HEK293 (cell line): ENCODE measurements around the gene LRP1.

Experiments used
- CTCF ChIA-PET: fragments of 350-600 bp; formaldehyde crosslinking; extraction: SDS; loops from one replicate; lab custom pipeline; 2021; ENCODE audit warnings: antibody characterized with exemption; lab: Yijun Ruan, JAX
- POLR2A ChIA-PET: fragments of 300-600 bp; formaldehyde crosslinking; extraction: SDS; loops from one replicate; lab custom pipeline; 2020; ENCODE audit warnings: antibody characterized with exemption, inconsistent platforms; lab: Yijun Ruan, JAX
- H3K27ac ChIP-seq: fragments of 200-500 bp; sonication (Bioruptor generic); 2 replicates; pipeline ENCODE4 v1.5.1; 2014; ENCODE audit warnings: low read depth, low read length, control low read depth, inconsistent platforms; ENCODE audit errors: extremely low read depth
- H3K36me3 ChIP-seq, 2 experiments: fragments of 200-500 bp in 1 of 2; sonication (Bioruptor generic) in 1 of 2; 1 replicate in 1 of 2; 2 replicates in 1 of 2; pipeline ENCODE4 v1.5.1; 2014 to 2017; ENCODE audit warnings: inconsistent platforms in 2 of 2, low read length in 2 of 2; ENCODE audit not compliant: control insufficient read depth in 2 of 2, insufficient read depth in 1 of 2
- H3K4me1 ChIP-seq: fragments of 200-500 bp; sonication (Bioruptor generic); 2 replicates; pipeline ENCODE4 v1.5.1; 2014; ENCODE audit warnings: mild to moderate bottlenecking, low read length, inconsistent platforms; ENCODE audit not compliant: control insufficient read depth, insufficient read depth
- H3K4me3 ChIP-seq: 2 replicates; pipeline ENCODE4 v1.5.1; 2011; ENCODE audit warnings: low read depth, mild to moderate bottlenecking, control low read depth, low read length, moderate library complexity
- H3K9me3 ChIP-seq: fragments of 200-500 bp; sonication (Bioruptor generic); 2 replicates; pipeline ENCODE4 v1.5.1; 2014; ENCODE audit warnings: low read depth, low read length, inconsistent platforms; ENCODE audit not compliant: control insufficient read depth, insufficient read depth
- EGR2 ChIP-seq: fragments of 450-650 bp; formaldehyde crosslinking; IDR thresholded peaks from 2 replicates; pipeline ENCODE4 v1.5.1; 2016; ENCODE audit warnings: low read depth, missing biosample characterization, missing genetic modification characterization
- IKZF3 ChIP-seq: fragments of 450-650 bp; IDR thresholded peaks from 2 replicates; pipeline ENCODE4 v1.5.0; 2018; ENCODE audit warnings: missing biosample characterization, mild to moderate bottlenecking, missing genetic modification characterization, moderate library complexity
- KLF1 ChIP-seq: fragments of 450-650 bp; formaldehyde crosslinking; IDR thresholded peaks from 2 replicates; pipeline ENCODE4 v1.5.1; 2016; ENCODE audit warnings: missing biosample characterization, missing genetic modification characterization
- KLF7 ChIP-seq: fragments of 450-650 bp; formaldehyde crosslinking; IDR thresholded peaks from 2 replicates; pipeline ENCODE4 v1.5.1; 2016; ENCODE audit warnings: missing biosample characterization, missing genetic modification characterization, borderline replicate concordance
- KLF8 ChIP-seq: fragments of 450-650 bp; formaldehyde crosslinking; IDR thresholded peaks from 2 replicates; pipeline ENCODE4 v1.5.1; 2016; ENCODE audit warnings: missing biosample characterization, missing genetic modification characterization
- PRDM10 ChIP-seq: fragments of 450-650 bp; formaldehyde crosslinking; IDR thresholded peaks from 2 replicates; pipeline ENCODE4 v1.5.1; 2016; ENCODE audit warnings: missing biosample characterization, missing genetic modification characterization
- SP2 ChIP-seq: fragments of 450-650 bp; formaldehyde crosslinking; IDR thresholded peaks from 2 replicates; pipeline ENCODE4 v1.5.1; 2016; ENCODE audit warnings: missing biosample characterization, missing genetic modification characterization
- SP3 ChIP-seq: fragments of 450-650 bp; formaldehyde crosslinking; IDR thresholded peaks from 2 replicates; pipeline ENCODE4 v1.5.1; 2016; ENCODE audit warnings: missing biosample characterization, missing genetic modification characterization
- ZBTB26 ChIP-seq: fragments of 450-650 bp; formaldehyde crosslinking; optimal IDR thresholded peaks from 2 replicates; pipeline ENCODE3; 2016; ENCODE audit warnings: missing biosample characterization, mild to moderate bottlenecking, missing genetic modification characterization
- ZFHX2 ChIP-seq: fragments of 450-650 bp; formaldehyde crosslinking; conservative IDR thresholded peaks from 2 replicates; pipeline ENCODE4 v1.5.1; 2016; ENCODE audit warnings: missing biosample characterization, missing genetic modification characterization
- ZNF10 ChIP-seq: fragments of 450-650 bp; formaldehyde crosslinking; IDR thresholded peaks from 2 replicates; pipeline ENCODE4 v1.5.1; 2017; ENCODE audit warnings: missing biosample characterization, missing genetic modification characterization
- ZNF341 ChIP-seq: fragments of 450-650 bp; formaldehyde crosslinking; IDR thresholded peaks from 2 replicates; pipeline ENCODE4; 2016; ENCODE audit warnings: low read depth, missing biosample characterization, missing genetic modification characterization
- ZNF366 ChIP-seq: fragments of 450-650 bp; formaldehyde crosslinking; conservative IDR thresholded peaks from 2 replicates; pipeline ENCODE4 v1.5.1; 2016; ENCODE audit warnings: missing biosample characterization, missing genetic modification characterization
- ZNF585B ChIP-seq: fragments of 450-650 bp; formaldehyde crosslinking; IDR thresholded peaks from 2 replicates; pipeline ENCODE4 v1.5.1; 2016; ENCODE audit warnings: missing biosample characterization, missing genetic modification characterization
- ZNF596 ChIP-seq: fragments of 450-650 bp; IDR thresholded peaks from 2 replicates; pipeline ENCODE4 v1.5.0; 2018; ENCODE audit warnings: missing biosample characterization, mild to moderate bottlenecking, missing genetic modification characterization, moderate library complexity
- ZNF600 ChIP-seq: fragments of 450-650 bp; formaldehyde crosslinking; IDR thresholded peaks from 2 replicates; pipeline ENCODE4 v1.5.1; 2016; ENCODE audit warnings: missing biosample characterization, missing genetic modification characterization
- ZNF610 ChIP-seq: fragments of 450-650 bp; formaldehyde crosslinking; IDR thresholded peaks from 2 replicates; pipeline ENCODE4 v1.5.1; 2016; ENCODE audit warnings: missing biosample characterization, missing genetic modification characterization, borderline replicate concordance
- ZNF621 ChIP-seq: fragments of 450-650 bp; formaldehyde crosslinking; IDR thresholded peaks from 2 replicates; pipeline ENCODE4 v1.5.1; 2017; ENCODE audit warnings: missing biosample characterization, missing genetic modification characterization
- ZNF664 ChIP-seq: fragments of 450-650 bp; formaldehyde crosslinking; IDR thresholded peaks from 2 replicates; pipeline ENCODE4 v1.5.1; 2016; ENCODE audit warnings: missing biosample characterization, missing genetic modification characterization
- ZNF776 ChIP-seq: fragments of 450-650 bp; formaldehyde crosslinking; IDR thresholded peaks from 2 replicates; pipeline ENCODE4 v1.5.0; 2017; ENCODE audit warnings: missing biosample characterization, missing genetic modification characterization, borderline replicate concordance
- TF ChIP-seq, protein P1 (sequence below): IDR thresholded peaks from 2 replicates; pipeline ENCODE4 v1.6.1; 2011; ENCODE audit warnings: mild to moderate bottlenecking, low read depth, low read length, borderline replicate concordance
- TF ChIP-seq, protein P2 (sequence below): fragments of 450-650 bp; formaldehyde crosslinking; IDR thresholded peaks from 2 replicates; pipeline ENCODE4 v1.5.1; 2017; ENCODE audit warnings: missing biosample characterization, missing genetic modification characterization

The LRP1 gene

GRCh38 chr12:57222286-57223190 lies 94.3 kb downstream of the LRP1 start:
- ChIA-PET POLR2A (interaction anchor here (0.8 kb wide), 1 partner anchor 11 kb away, joined by 3 read pairs; no protein-coding TSS in a partner anchor), CTCF (interaction anchor here (2.0 to 13.7 kb wide), 2 partner anchors 9 to 17 kb away, joined by 7 to 192 read pairs; a partner anchor contains a TSS)
- Histone ChIP-seq H3K36me3 (no peaks in the 10 kb centered on the region), H3K4me3 (no peak overlapping the region), H3K9me3 (no peaks in the 10 kb centered on the region), H3K27ac (no peak overlapping the region), H3K4me1 (peaks cover 2% of the 10 kb centered on the region; the same call in 1 of the 2 replicates)
- peak; percentile 22; the same call in 1 of the 2 replicates for TF ChIP-seq KLF1 (tag by site-specific recombination)
- TF ChIP-seq ZNF610 (tag by site-specific recombination): no peak
- TF ChIP-seq SP3 (tag by site-specific recombination): no peak
- no peak for TF ChIP-seq ZNF664 (tag by site-specific recombination)
- TF ChIP-seq ZFHX2: peak; percentile 93
- no peak for TF ChIP-seq KLF8 (tag by site-specific recombination)
- TF ChIP-seq EGR2: peak; percentile 93
- peak; percentile 43; the same call in 1 of the 2 replicates for TF ChIP-seq PRDM10 (tag by site-specific recombination)
- TF ChIP-seq ZNF341: peak; percentile 60
- TF ChIP-seq SP2 (tag by site-specific recombination): peak; percentile 27
- TF ChIP-seq ZNF10 (tag by site-specific recombination): no peak

DNA sequence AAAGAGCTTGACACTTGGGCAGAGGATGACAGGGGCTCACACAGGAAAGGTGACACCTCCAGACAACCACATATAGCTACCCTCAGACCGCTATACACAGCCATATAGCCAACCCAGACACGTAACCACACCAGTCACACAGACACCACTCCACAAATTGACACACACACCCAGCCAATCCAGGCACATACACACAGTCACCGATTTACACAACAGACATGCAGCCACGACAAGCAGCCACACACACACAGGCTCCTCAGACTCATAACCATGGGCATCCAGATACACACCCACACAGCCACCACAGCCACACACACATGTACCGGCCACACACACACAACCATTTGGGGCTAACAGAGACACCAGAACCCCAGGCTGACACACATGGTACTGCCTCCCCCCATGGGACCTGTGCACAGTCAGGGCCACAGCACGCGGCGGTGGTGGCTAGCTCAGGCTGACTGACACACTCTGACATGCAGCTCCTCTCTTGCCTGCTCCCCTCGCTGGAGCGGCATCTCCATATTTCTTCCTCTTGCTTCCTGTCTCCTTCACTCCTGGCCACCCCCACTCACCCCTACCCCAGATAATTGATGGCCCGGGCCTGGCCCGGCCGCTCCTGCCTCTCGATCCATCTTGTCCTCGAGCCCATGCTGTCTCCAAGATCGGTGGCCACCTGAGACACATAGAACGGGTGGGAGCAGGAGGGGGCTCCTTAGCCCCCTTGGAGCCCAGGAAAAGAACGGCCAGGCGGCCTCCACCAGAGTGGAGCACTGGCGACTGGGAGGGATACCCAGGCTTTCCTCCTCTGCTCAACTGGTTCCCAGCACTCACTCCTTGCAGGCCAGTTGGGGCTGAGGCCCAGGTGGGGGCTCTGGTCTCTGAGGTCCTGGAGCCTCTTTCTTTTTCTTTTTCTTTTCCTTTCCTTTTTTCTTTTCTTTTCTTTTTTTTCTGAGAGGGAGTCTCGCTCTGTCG lies 95.2 kb downstream of the LRP1 start:
- H3K27ac ChIP-seq: no peak overlapping the region
- CTCF ChIA-PET: interaction anchor here (2.0 to 13.7 kb wide), 2 partner anchors 10 to 16 kb away, joined by 7 to 192 read pairs; a partner anchor contains a TSS
- POLR2A ChIA-PET: no interaction called here
- peaks cover 2% of the 10 kb centered on the region; the same call in 1 of the 2 replicates for H3K4me1 ChIP-seq
- H3K4me3 ChIP-seq: no peak overlapping the region
- no peaks in the 10 kb centered on the region for H3K9me3 ChIP-seq
- no peaks in the 10 kb centered on the region for H3K36me3 ChIP-seq
- TF ChIP-seq ZNF621 (tag by site-specific recombination) (peak; percentile 86; the same call in 1 of the 2 replicates), KLF8 (tag by site-specific recombination) (no peak), IKZF3 (tag by site-specific recombination) (0 out of 2 replicates have a peak, but pooled peaks have one; percentile 23), KLF7 (tag by site-specific recombination) (no peak), ZNF776 (tag by site-specific recombination) (peak; percentile 59; the same call in 1 of the 2 replicates), ZBTB26 (tag by site-specific recombination) (no peak), ZNF366 (tag by site-specific recombination) (no peak), ZNF600 (tag by site-specific recombination) (peak; percentile 43), ZNF585B (tag by site-specific recombination) (no peak), ZFHX2 (peak; percentile 79), ZNF596 (tag by site-specific recombination) (peak; percentile 29; the same call in 1 of the 2 replicates), EGR2 (peak; percentile 55)
- TF ChIP-seq, protein P1, sequence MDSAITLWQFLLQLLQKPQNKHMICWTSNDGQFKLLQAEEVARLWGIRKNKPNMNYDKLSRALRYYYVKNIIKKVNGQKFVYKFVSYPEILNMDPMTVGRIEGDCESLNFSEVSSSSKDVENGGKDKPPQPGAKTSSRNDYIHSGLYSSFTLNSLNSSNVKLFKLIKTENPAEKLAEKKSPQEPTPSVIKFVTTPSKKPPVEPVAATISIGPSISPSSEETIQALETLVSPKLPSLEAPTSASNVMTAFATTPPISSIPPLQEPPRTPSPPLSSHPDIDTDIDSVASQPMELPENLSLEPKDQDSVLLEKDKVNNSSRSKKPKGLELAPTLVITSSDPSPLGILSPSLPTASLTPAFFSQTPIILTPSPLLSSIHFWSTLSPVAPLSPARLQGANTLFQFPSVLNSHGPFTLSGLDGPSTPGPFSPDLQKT: no peak
- TF ChIP-seq, protein P2, sequence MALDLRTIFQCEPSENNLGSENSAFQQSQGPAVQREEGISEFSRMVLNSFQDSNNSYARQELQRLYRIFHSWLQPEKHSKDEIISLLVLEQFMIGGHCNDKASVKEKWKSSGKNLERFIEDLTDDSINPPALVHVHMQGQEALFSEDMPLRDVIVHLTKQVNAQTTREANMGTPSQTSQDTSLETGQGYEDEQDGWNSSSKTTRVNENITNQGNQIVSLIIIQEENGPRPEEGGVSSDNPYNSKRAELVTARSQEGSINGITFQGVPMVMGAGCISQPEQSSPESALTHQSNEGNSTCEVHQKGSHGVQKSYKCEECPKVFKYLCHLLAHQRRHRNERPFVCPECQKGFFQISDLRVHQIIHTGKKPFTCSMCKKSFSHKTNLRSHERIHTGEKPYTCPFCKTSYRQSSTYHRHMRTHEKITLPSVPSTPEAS (tag by site-specific recombination): peak; percentile 37; the same call in 1 of the 2 replicates
